K562 (cell line): ENCODE data around the gene KCNT1. TPM values are rescaled to one million over a fixed set of nuclear protein-coding genes. Genes with fewer than 3 reads are reported as not detected.

Experiments used
- ATAC-seq: fragments of 200-7000 bp; cut with Tn5 transposase; 3 replicates; pipeline ENCODE4 v1.9.1; 2020; ENCODE audit warnings: moderate library complexity
- BruUV-seq: library from RNA; stranded (reverse); fragments of 400-500 nt; replicated peaks from 2 replicates; lab custom pipeline; 2021; lab: Mats Ljungman, UMichigan
- CTCF ChIA-PET: fragments of 300-600 bp; formaldehyde crosslinking; extraction: SDS; loops from one replicate; lab custom pipeline; 2021; ENCODE audit warnings: low intra/inter-chr PET ratio; lab: Yijun Ruan, JAX
- POLR2A ChIA-PET: fragments of 300-600, 350-650 bp; sonication (Branson Sonifier 250); formaldehyde crosslinking; extraction: SDS; loops from one replicate; lab custom pipeline; 2021; ENCODE audit warnings: antibody characterized with exemption, inconsistent platforms; lab: Yijun Ruan, JAX
- DNase-seq, 4 experiments: peaks; one replicate each; pipeline versions ENCODE4 v3.0.0 to v3.0.0-alpha.2; 2011 to 2018; ENCODE audit warnings: low spot score in 3 of 4, mixed read lengths in 3 of 4; ENCODE audit errors: extremely low read depth in 1 of 4
- FAIRE-seq: peaks from 2 replicates; lab custom pipeline; 2011; peaks lifted over from hg19 to GRCh38; lab: Jason Lieb, UNC
- H2AFZ ChIP-seq: 2 replicates; pipeline ENCODE4 v1.6.0; 2011; ENCODE audit warnings: low read depth, low read length, control low read depth, inconsistent platforms
- H3K27ac ChIP-seq: fragments of 200-600 bp; 3 replicates; pipeline ENCODE4 v1.8.0; 2011; ENCODE audit warnings: low read depth, mild to moderate bottlenecking, control low read depth, inconsistent platforms, low read length, moderate library complexity, mixed read lengths; ENCODE audit errors: extremely low read depth
- H3K27me3 ChIP-seq, 2 experiments: fragments of 300-600 bp in 1 of 2; 2 replicates in 1 of 2; 3 replicates in 1 of 2; pipeline versions ENCODE4 v1.6.0 to v1.8.0; 2011; ENCODE audit warnings: inconsistent platforms in 2 of 2, low read length in 2 of 2, mild to moderate bottlenecking in 1 of 2, mixed read lengths in 1 of 2, moderate library complexity in 1 of 2; ENCODE audit not compliant: control insufficient read depth in 2 of 2, insufficient read depth in 2 of 2
- H3K36me3 ChIP-seq: fragments of 300-600 bp; 3 replicates; pipeline ENCODE4 v1.8.0; 2011; ENCODE audit warnings: mild to moderate bottlenecking, low read length, inconsistent platforms; ENCODE audit not compliant: control insufficient read depth, insufficient read depth
- H3K4me1 ChIP-seq, 2 experiments: fragments of 200-600 bp in 1 of 2; replicated peaks in 1 of 2; 2 replicates in 1 of 2; 3 replicates in 1 of 2; pipeline versions ENCODE4 v1.5.1 to v1.8.0; 2011; ENCODE audit warnings: inconsistent platforms in 2 of 2, low read length in 2 of 2, mild to moderate bottlenecking in 1 of 2, mixed read lengths in 1 of 2, moderate library complexity in 1 of 2; ENCODE audit not compliant: control insufficient read depth in 2 of 2, insufficient read depth in 2 of 2
- H3K4me2 ChIP-seq: 2 replicates; pipeline ENCODE4 v1.6.1; 2011; ENCODE audit warnings: low read length, control low read depth, inconsistent platforms, mixed read lengths; ENCODE audit not compliant: insufficient read depth
- H3K4me3 ChIP-seq: fragments of 200-600 bp; sonication (generic), shearing (Covaris generic); 2 replicates; pipeline ENCODE4 v1.5.1; 2016; ENCODE audit warnings: control low read depth, inconsistent platforms
- H3K79me2 ChIP-seq: fragments of 200-600 bp; 3 replicates; pipeline ENCODE4 v1.8.0; 2011; ENCODE audit warnings: low read length, inconsistent platforms; ENCODE audit not compliant: control insufficient read depth, insufficient read depth
- H3K9ac ChIP-seq, 2 experiments: 2 replicates each; pipeline versions ENCODE4 v1.6.0 to v1.6.1; 2011; ENCODE audit warnings: low read depth in 2 of 2, low read length in 2 of 2, control low read depth in 1 of 2, inconsistent platforms in 1 of 2, mild to moderate bottlenecking in 1 of 2, mixed read lengths in 1 of 2; ENCODE audit not compliant: insufficient read depth in 1 of 2
- H3K9me1 ChIP-seq: one replicate; pipeline ENCODE4 v1.6.0; 2011; ENCODE audit warnings: inconsistent platforms, mild to moderate bottlenecking, low read length, moderate library complexity; ENCODE audit not compliant: control insufficient read depth, insufficient read depth
- H3K9me3 ChIP-seq: replicated peaks from 2 replicates; pipeline ENCODE4 v1.5.1; 2011; ENCODE audit warnings: low read depth, low read length, inconsistent platforms; ENCODE audit not compliant: control insufficient read depth, insufficient read depth
- H4K20me1 ChIP-seq: replicated peaks from 2 replicates; pipeline ENCODE4 v1.6.1; 2011; ENCODE audit warnings: low read length, inconsistent platforms, mixed read lengths; ENCODE audit not compliant: control insufficient read depth, insufficient read depth
- CREB1 ChIP-seq, 2 experiments: sonication (generic) in 1 of 2; formaldehyde crosslinking in 1 of 2; IDR thresholded peaks; 2 replicates each; pipeline versions ENCODE4 v1.6.1 to v1.8.0; 2012 to 2022; ENCODE audit warnings: inconsistent platforms in 1 of 2, mild to moderate bottlenecking in 1 of 2, missing genetic modification reagents in 1 of 2, moderate library complexity in 1 of 2
- FOS ChIP-seq: IDR thresholded peaks from 3 replicates; pipeline ENCODE4 v1.6.1; 2011; ENCODE audit not compliant: insufficient read length; ENCODE audit errors: extremely low read depth
- MCM7 ChIP-seq, 2 experiments: fragments of 450-650 bp; IDR thresholded peaks; 2 replicates each; pipeline ENCODE4 v1.6.1; 2016 to 2018
- MTF1 ChIP-seq: fragments of 250-450 bp; sonication (Bioruptor Pico); IDR thresholded peaks from 2 replicates; pipeline ENCODE4 v1.9.0; 2021; ENCODE audit warnings: moderate library complexity, mild to moderate bottlenecking, inconsistent platforms, borderline replicate concordance
- PURB ChIP-seq: sonication (generic); formaldehyde crosslinking; IDR thresholded peaks from 2 replicates; pipeline ENCODE4 v1.9.0; 2021; ENCODE audit warnings: low read depth, mild to moderate bottlenecking, missing genetic modification reagents
- SAFB ChIP-seq: fragments of 200-400 bp; formaldehyde crosslinking; IDR thresholded peaks from 2 replicates; pipeline ENCODE4 v1.6.1; 2017; ENCODE audit warnings: low read depth, low read length, borderline replicate concordance
- ZNF143 ChIP-seq: sonication (generic); formaldehyde crosslinking; IDR thresholded peaks from 2 replicates; pipeline ENCODE4 v1.9.0; 2022; ENCODE audit warnings: mild to moderate bottlenecking, missing genetic modification reagents
- WGBS: fragments of 100-300 bp; shearing (Covaris generic); methylation state at CpG from one replicate; pipeline ENCODE4 v1.1.6; 2016; ENCODE audit warnings: low coverage, mixed read lengths; ENCODE audit not compliant: insufficient coverage; ENCODE audit errors: missing lambda C conversion rate; 5-methylcytosine and 5-hydroxymethylcytosine counted together
- in situ Hi-C: fragments of 300-500 bp; cut with MboI; formaldehyde crosslinking; loops from 4 replicates; pipeline ENCODE4 v1.15.0; 2018; ENCODE audit warnings: inconsistent platforms, mixed read lengths
- intact Hi-C: fragments of 100-400 bp; cut with micrococcal nuclease; formaldehyde crosslinking; loops from 2 replicates; pipeline ENCODE4 v1.14.2; 2022
- polyA plus RNA-seq, 8 experiments: library from polyadenylated mRNA; depleted of rRNA in 4 of 8; stranded (reverse) in 5 of 8; unstranded in 3 of 8; fragments of >200 nt; fragmentation: Nextera tagmentation in 2 of 8; fragmentation: Illumina TruSeq in 1 of 8; extraction: Ambion mirVana in 2 of 8; extraction: Trizol in 1 of 8; gene quantifications; 2 replicates each; pipeline versions ENCODE4 v1.2.1 to v1.2.3, GENCODE V29; 2011 to 2014; ENCODE audit warnings: inconsistent platforms in 1 of 8, missing spikeins in 1 of 8
- total RNA-seq, 7 experiments: library from RNA; depleted of rRNA in 6 of 7; stranded (reverse); fragments of >200 nt in 6 of 7; fragmentation: Illumina TruSeq in 2 of 7; extraction: Trizol in 2 of 7; gene quantifications; 2 replicates each; pipeline versions ENCODE4 v1.2.1 to v1.2.3, GENCODE V29; 2011 to 2021; ENCODE audit warnings: low replicate concordance in 1 of 7
- TF ChIP-seq, protein P1 (sequence below): fragments of 450-650 bp; formaldehyde crosslinking; IDR thresholded peaks from 2 replicates; pipeline ENCODE4 v1.4.0; 2020; ENCODE audit warnings: mild to moderate bottlenecking, moderate library complexity

KCNT1 gene
- total and polyA plus RNA-seq, 9 of the 15 experiments (the other 6 are each of a cell fraction or from before 2014, with no cell fraction given): 0.05 TPM; not detected in 8

- H3K27me3 ChIP-seq: peaks cover 0 to 56% of the 10 kb centered on the region in 2 experiments; a peak in 4 of 5 replicates
- H3K9ac ChIP-seq: no peak overlapping the region
- no peaks in the 10 kb centered on the region for H3K9me1 ChIP-seq
- H3K79me2 ChIP-seq: no peaks in the 10 kb centered on the region
- no peaks in the 10 kb centered on the region for H3K9me3 ChIP-seq
- no peaks in the 10 kb centered on the region for H3K36me3 ChIP-seq
- ChIA-PET POLR2A (no interaction called here), CTCF (no interaction called here)
- no peak overlapping the region for H3K27ac ChIP-seq
- ATAC-seq: no peak
- TF ChIP-seq MCM7 (IDR thresholded peaks at IDR 0.05) (no peak), MTF1 (CRISPR knock-in tag) (no peak), FOS (no peak), PURB (CRISPR knock-in tag) (no peak), CREB1 (IDR thresholded peaks at IDR 0.05) (no peak), CREB1 (CRISPR knock-in tag; IDR thresholded peaks at IDR 0.05) (no peak), SAFB (peak; percentile 17; the same call in 1 of the 2 replicates), ZNF143 (no peak)
- TF ChIP-seq, protein P1, sequence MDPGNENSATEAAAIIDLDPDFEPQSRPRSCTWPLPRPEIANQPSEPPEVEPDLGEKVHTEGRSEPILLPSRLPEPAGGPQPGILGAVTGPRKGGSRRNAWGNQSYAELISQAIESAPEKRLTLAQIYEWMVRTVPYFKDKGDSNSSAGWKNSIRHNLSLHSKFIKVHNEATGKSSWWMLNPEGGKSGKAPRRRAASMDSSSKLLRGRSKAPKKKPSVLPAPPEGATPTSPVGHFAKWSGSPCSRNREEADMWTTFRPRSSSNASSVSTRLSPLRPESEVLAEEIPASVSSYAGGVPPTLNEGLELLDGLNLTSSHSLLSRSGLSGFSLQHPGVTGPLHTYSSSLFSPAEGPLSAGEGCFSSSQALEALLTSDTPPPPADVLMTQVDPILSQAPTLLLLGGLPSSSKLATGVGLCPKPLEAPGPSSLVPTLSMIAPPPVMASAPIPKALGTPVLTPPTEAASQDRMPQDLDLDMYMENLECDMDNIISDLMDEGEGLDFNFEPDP (CRISPR knock-in tag): no peak
- FAIRE-seq: no peak
- no peak overlapping the region for H3K4me2 ChIP-seq
- no TSS peak for BruUV-seq
- peaks cover 5% of the 10 kb centered on the region; the same call in 1 of the 2 replicates for H4K20me1 ChIP-seq
- intact Hi-C loops (no loop called here), in situ Hi-C loops (no loop called here)
- no peak overlapping the region for H2AFZ ChIP-seq
- H3K4me1 ChIP-seq: peaks cover 0 to 26% of the 10 kb centered on the region in 2 experiments; a peak in 1 of 5 replicates
- no peak for DNase-seq
- no peak overlapping the region for H3K4me3 ChIP-seq
- WGBS: 2% methylated on average over 16 of the region's 21 CpGs
Measured at GRCh38 chr9:135758056-135758455, 56.1 kb downstream of the KCNT1 start.
